ENCODE measurements around the gene HACL1. TPM values are rescaled to one million over a fixed set of nuclear protein-coding genes. Genes with fewer than 3 reads are reported as not detected.

Gene HACL1
- total RNA-seq, 1 donor from 2014 or later, result 15.2 TPM

GRCh38 chr3:15581471-15582394 is 19.6 kb downstream of the HACL1 start:
- H3K9me3 ChIP-seq, result no peaks in the 10 kb centered on the region
- intact Hi-C loops (cut with DNase I), result no loop called here
- no peak overlapping the region for H3K27ac ChIP-seq
- TF ChIP-seq CTCF (IDR thresholded peaks at IDR 0.05), result no peak
- no peak overlapping the region for H3K4me3 ChIP-seq
- peaks cover 14% of the 10 kb centered on the region for H3K4me1 ChIP-seq
- no peaks in the 10 kb centered on the region for H3K27me3 ChIP-seq
- peak; percentile 27 for ATAC-seq
- H3K36me3 ChIP-seq, result peaks cover 69% of the 10 kb centered on the region
- DNase-seq, result no peak

DNA sequence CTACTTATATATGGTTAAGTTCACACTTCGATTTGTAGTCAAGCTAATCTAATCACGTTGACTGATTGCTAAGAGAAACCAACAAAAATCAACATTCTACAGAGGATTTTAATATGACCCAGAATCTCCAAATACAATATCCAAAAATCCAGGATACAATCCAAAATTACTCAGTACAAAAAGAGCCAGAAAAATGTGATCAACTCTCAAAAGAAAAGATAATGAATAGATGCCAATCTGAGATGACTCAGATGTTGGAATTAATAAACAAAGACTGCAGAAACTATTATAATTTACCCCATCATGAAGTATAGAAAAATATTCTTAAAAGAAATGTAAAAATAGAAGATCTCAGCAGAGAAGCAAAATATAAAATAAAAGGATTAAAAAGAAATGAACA is 22.3 kb downstream of the HACL1 start:
- Histone ChIP-seq H3K4me1 (peaks cover 14% of the 10 kb centered on the region), H3K27ac (peak overlapping the region; percentile 21), H3K36me3 (peaks cover 48% of the 10 kb centered on the region), H3K9me3 (no peaks in the 10 kb centered on the region), H3K27me3 (no peaks in the 10 kb centered on the region), H3K4me3 (no peak overlapping the region)
- DNase-seq, result no peak
- ATAC-seq, result no peak
- TF ChIP-seq CTCF (IDR thresholded peaks at IDR 0.05), result no peak
- intact Hi-C loops (cut with DNase I), result no loop called here

- no peak for DNase-seq
- intact Hi-C loops (cut with DNase I), result no loop called here
- no peaks in the 10 kb centered on the region for H3K9me3 ChIP-seq
- peaks cover 52% of the 10 kb centered on the region for H3K36me3 ChIP-seq
- no peaks in the 10 kb centered on the region for H3K27me3 ChIP-seq
- no peak overlapping the region for H3K4me3 ChIP-seq
- ATAC-seq, result peak; percentile 52
- no peak for TF ChIP-seq CTCF (IDR thresholded peaks at IDR 0.05)
- H3K4me1 ChIP-seq, result peaks cover 12% of the 10 kb centered on the region
- peak overlapping the region; percentile 21 for H3K27ac ChIP-seq
Measured at GRCh38 chr3:15578289-15578867, 23.0 kb downstream of the HACL1 start.

DNA sequence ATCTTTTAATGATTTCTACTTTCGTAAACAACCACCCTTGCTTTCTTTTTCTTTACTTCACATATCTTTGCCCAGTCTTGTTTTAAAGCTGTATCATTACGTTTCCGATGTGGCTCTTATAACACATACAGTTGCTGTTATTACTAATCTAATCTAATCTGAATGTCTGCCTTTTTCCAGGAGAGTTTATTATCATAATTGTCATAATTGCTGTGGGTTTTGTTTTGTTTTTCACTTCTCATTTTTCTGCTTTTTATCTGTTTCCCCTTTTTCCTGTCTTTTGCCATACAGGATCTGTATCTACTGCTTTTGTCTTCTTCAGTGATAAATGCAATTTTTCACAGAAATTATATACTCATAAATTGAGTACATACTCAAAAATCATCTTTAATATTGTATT is 24.9 kb downstream of the HACL1 start:
- intact Hi-C loops (cut with DNase I), result no loop called here
- no peak overlapping the region for H3K27ac ChIP-seq
- H3K4me1 ChIP-seq, result peaks cover 7% of the 10 kb centered on the region
- TF ChIP-seq CTCF (IDR thresholded peaks at IDR 0.05), result no peak
- H3K9me3 ChIP-seq, result no peaks in the 10 kb centered on the region
- no peaks in the 10 kb centered on the region for H3K27me3 ChIP-seq
- H3K4me3 ChIP-seq, result no peak overlapping the region
- no peak for DNase-seq
- ATAC-seq, result no peak
- peaks cover 51% of the 10 kb centered on the region for H3K36me3 ChIP-seq

DNA sequence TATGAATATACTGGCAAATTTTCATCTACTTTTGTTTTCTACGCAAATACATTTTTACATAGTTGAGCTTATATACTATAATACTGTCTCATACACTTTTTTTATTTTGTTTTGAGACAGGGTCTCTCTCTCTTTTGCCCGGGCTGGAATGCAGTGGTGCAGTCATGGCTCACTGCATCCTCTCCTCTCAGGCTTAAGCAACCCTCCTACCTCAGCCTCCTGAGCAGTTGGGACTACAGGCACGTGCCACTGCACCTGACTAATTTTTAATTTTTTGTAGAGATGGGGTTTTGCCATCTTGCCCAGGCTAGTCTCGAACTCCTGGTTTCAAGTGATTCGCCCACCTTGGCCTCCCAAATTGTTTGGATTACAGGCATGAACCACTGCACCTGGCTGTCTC is 25.9 kb downstream of the HACL1 start:
- H3K9me3 ChIP-seq, result no peaks in the 10 kb centered on the region
- H3K4me1 ChIP-seq, result peaks cover 7% of the 10 kb centered on the region
- no peaks in the 10 kb centered on the region for H3K27me3 ChIP-seq
- peaks cover 55% of the 10 kb centered on the region for H3K36me3 ChIP-seq
- intact Hi-C loops (cut with DNase I), result no loop called here
- no peak for TF ChIP-seq CTCF (IDR thresholded peaks at IDR 0.05)
- DNase-seq, result no peak
- H3K4me3 ChIP-seq, result no peak overlapping the region
- H3K27ac ChIP-seq, result no peak overlapping the region
- no peak for ATAC-seq
